GM12801 (cell line): ENCODE results near the gene TOMM7.

Experiments used
- CTCF ChIP-seq: IDR thresholded peaks from one replicate; pipeline ENCODE4 v1.5.1; 2011; ENCODE audit warnings: control low read depth; ENCODE audit not compliant: insufficient read length; ENCODE audit errors: extremely low read depth

Gene TOMM7

GRCh38 chr7:22771194-22771871 is 51.3 kb downstream of the TOMM7 start:
- no peak for TF ChIP-seq CTCF

- no peak for TF ChIP-seq CTCF
These were observed 57.0 kb downstream of the TOMM7 start for GRCh38 chr7:22765609-22766008.
